HepG2 (cell line): ENCODE measurements around the gene MAN2A2. TPM values are rescaled to one million over a fixed set of nuclear protein-coding genes. Genes with fewer than 3 reads are reported as not detected.

Experiments
- ARNTL ChIP-seq: sonication (generic); formaldehyde crosslinking; IDR thresholded peaks from 2 replicates; pipeline ENCODE4 v1.4.0; 2020; ENCODE audit warnings: mild to moderate bottlenecking, missing genetic modification reagents
- EED ChIP-seq: sonication (generic); formaldehyde crosslinking; IDR thresholded peaks from 2 replicates; pipeline ENCODE4 v1.5.0; 2020; ENCODE audit warnings: mild to moderate bottlenecking, missing genetic modification reagents
- FOXA1 ChIP-seq, 2 experiments: fragments of 450-650 bp in 1 of 2; sonication (generic) in 1 of 2; formaldehyde crosslinking in 1 of 2; IDR thresholded peaks; 2 replicates each; pipeline versions ENCODE4 v1.4.0 to v1.6.1; 2016 to 2020; ENCODE audit warnings: missing genetic modification reagents in 1 of 2
- HNRNPH1 ChIP-seq: fragments of 200-400 bp; formaldehyde crosslinking; optimal IDR thresholded peaks from 2 replicates; pipeline ENCODE3; 2017; ENCODE audit warnings: mild to moderate bottlenecking, low read depth, low read length
- HNRNPL ChIP-seq: fragments of 200-400 bp; formaldehyde crosslinking; IDR thresholded peaks from 2 replicates; pipeline ENCODE4 v1.6.1; 2017; ENCODE audit warnings: mild to moderate bottlenecking, low read depth, low read length
- ISL2 ChIP-seq: sonication (generic); formaldehyde crosslinking; IDR thresholded peaks from 2 replicates; pipeline ENCODE4 v1.5.0; 2020; ENCODE audit warnings: missing genetic modification reagents
- JARID2 ChIP-seq: sonication (generic); formaldehyde crosslinking; IDR thresholded peaks from 2 replicates; pipeline ENCODE4 v1.8.1; 2023; ENCODE audit warnings: missing genetic modification reagents, inconsistent platforms; ENCODE audit not compliant: insufficient replicate concordance
- MYC ChIP-seq: sonication (generic); formaldehyde crosslinking; IDR thresholded peaks from 2 replicates; pipeline ENCODE4 v1.9.0; 2021; ENCODE audit warnings: missing genetic modification reagents, borderline replicate concordance
- NR2F1 ChIP-seq, 2 experiments: fragments of 450-650 bp in 1 of 2; formaldehyde crosslinking in 1 of 2; IDR thresholded peaks; 2 replicates each; pipeline versions ENCODE4 v1.5.0 to v1.6.1; 2016 to 2020; ENCODE audit warnings: mild to moderate bottlenecking in 1 of 2, missing compliant biosample characterization in 1 of 2, missing genetic modification reagents in 1 of 2, moderate library complexity in 1 of 2
- NR2F2 ChIP-seq: IDR thresholded peaks from 2 replicates; pipeline ENCODE4 v1.6.1; 2012; ENCODE audit warnings: low read depth, inconsistent platforms, borderline replicate concordance
- RELA ChIP-seq: sonication (generic); formaldehyde crosslinking; IDR thresholded peaks from 2 replicates; pipeline ENCODE4 v1.4.0; 2020; ENCODE audit warnings: missing genetic modification reagents
- RORA ChIP-seq: sonication (generic); formaldehyde crosslinking; IDR thresholded peaks from 2 replicates; pipeline ENCODE4 v1.5.0; 2020; ENCODE audit warnings: mild to moderate bottlenecking, missing genetic modification reagents, moderate library complexity
- TCF7 ChIP-seq: sonication (generic); IDR thresholded peaks from 2 replicates; pipeline ENCODE4 v1.6.1; 2016; ENCODE audit warnings: antibody characterized with exemption, low read depth
- TOPORS ChIP-seq: sonication (generic); formaldehyde crosslinking; IDR thresholded peaks from 2 replicates; pipeline ENCODE4 v1.8.0; 2023; ENCODE audit warnings: mild to moderate bottlenecking, missing genetic modification reagents
- ZNF138 ChIP-seq: sonication (generic); formaldehyde crosslinking; IDR thresholded peaks from 2 replicates; pipeline ENCODE4 v1.5.0; 2020; ENCODE audit warnings: mild to moderate bottlenecking, low read depth, missing genetic modification reagents
- ZNF20 ChIP-seq: sonication (generic); formaldehyde crosslinking; IDR thresholded peaks from 2 replicates; pipeline ENCODE4 v1.4.0; 2020; ENCODE audit warnings: mild to moderate bottlenecking, moderate library complexity, missing genetic modification reagents
- ZNF256 ChIP-seq: sonication (generic); formaldehyde crosslinking; conservative IDR thresholded peaks from 2 replicates; pipeline ENCODE4 v1.4.0; 2020; ENCODE audit warnings: missing genetic modification reagents
- ZNF766 ChIP-seq: sonication (generic); formaldehyde crosslinking; IDR thresholded peaks from 2 replicates; pipeline ENCODE4 v1.5.0; 2020; ENCODE audit warnings: missing genetic modification reagents, borderline replicate concordance
- ZNF768 ChIP-seq: sonication (generic); formaldehyde crosslinking; IDR thresholded peaks from 2 replicates; pipeline ENCODE4 v1.4.0; 2020; ENCODE audit warnings: missing genetic modification reagents
- ZNF839 ChIP-seq: sonication (generic); formaldehyde crosslinking; IDR thresholded peaks from 2 replicates; pipeline ENCODE4 v1.4.0; 2020; ENCODE audit warnings: missing genetic modification reagents, mild to moderate bottlenecking, borderline replicate concordance
- polyA plus RNA-seq, 8 experiments: library from polyadenylated mRNA; depleted of rRNA in 3 of 8; stranded (reverse) in 7 of 8; unstranded in 1 of 8; fragments of >200 nt; fragmentation: Illumina TruSeq in 4 of 8; extraction: Trizol in 4 of 8; gene quantifications; 2 replicates each; pipeline versions ENCODE4 v1.2.1 to v1.2.3, GENCODE V29; 2011 to 2016; ENCODE audit warnings: low read depth in 4 of 8, missing spikeins in 1 of 8, mixed read lengths in 1 of 8; ENCODE audit not compliant: insufficient read depth in 1 of 8
- total RNA-seq, 5 experiments: library from RNA; depleted of rRNA; stranded (reverse); fragments of >200 nt; fragmentation: Illumina TruSeq; extraction: Trizol; gene quantifications; 2 replicates each; pipeline ENCODE4 v1.2.3, GENCODE V29; 2016; ENCODE audit warnings: low read depth in 1 of 5
- TF ChIP-seq, protein P1 (sequence below): sonication (generic); formaldehyde crosslinking; IDR thresholded peaks from 2 replicates; pipeline ENCODE4 v1.8.0; 2022; ENCODE audit warnings: missing genetic modification reagents, mild to moderate bottlenecking, moderate library complexity, borderline replicate concordance
- TF ChIP-seq, protein P2 (sequence below): IDR thresholded peaks from 2 replicates; pipeline ENCODE4 v1.6.1; 2016; ENCODE audit warnings: missing compliant biosample characterization, missing genetic modification reagents, borderline replicate concordance
- TF ChIP-seq, protein P3 (sequence below): sonication (generic); formaldehyde crosslinking; IDR thresholded peaks from 2 replicates; pipeline ENCODE4 v1.4.0; 2020; ENCODE audit warnings: missing genetic modification reagents

Gene MAN2A2
- total and polyA plus RNA-seq, 2 of the 13 experiments (the other 11 are each of a cell fraction or from before 2014, with no cell fraction given) = 17.5 to 51.5 TPM

DNA sequence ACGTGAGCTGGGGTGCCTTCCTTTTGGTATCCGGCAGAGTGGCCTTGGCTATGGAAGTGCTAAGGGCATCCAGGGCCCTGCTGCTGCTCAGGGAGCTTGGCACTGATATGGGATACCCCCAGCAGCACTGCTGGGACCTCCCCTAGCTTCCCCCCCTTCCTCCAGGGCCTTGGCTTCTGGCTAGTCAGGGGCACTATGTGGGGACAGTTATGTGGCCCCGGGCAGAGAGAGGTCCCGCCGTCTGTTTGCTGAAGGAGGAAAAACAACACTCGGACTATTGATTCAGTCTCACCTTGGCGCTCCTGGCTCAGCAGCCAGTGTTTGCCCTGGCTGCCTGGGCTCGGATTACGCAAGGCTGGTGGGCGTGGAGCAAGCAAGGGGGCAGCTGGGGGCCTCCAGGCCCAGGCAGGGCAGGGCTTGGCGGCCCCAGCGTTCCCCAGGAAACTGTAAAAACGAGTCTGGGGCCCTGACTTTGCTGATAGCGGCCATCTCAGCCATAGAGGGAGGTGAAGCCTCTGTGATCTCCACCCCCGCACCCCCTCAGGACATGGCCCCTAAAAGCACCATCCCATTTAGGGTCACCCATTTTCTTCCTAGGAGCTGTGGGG is 29.0 kb upstream of the MAN2A2 start (continued):
- TF ChIP-seq JARID2 (no peak), ZNF256 (0 out of 2 replicates have a peak, but pooled peaks have one; percentile 17), RELA (CRISPR knock-in tag) (0 out of 2 replicates have a peak, but pooled peaks have one; percentile 45), ZNF768 (CRISPR knock-in tag) (peak; percentile 58; the same call in 1 of the 2 replicates), EED (peak; percentile 61; the same call in 1 of the 2 replicates), NR2F2 (peak; percentile 98), TOPORS (peak; percentile 98), MYC (CRISPR knock-in tag) (peak; percentile 71; the same call in 1 of the 2 replicates), RORA (CRISPR knock-in tag) (no peak), ARNTL (peak; percentile 92), ZNF766 (CRISPR knock-in tag) (no peak), ZNF138 (CRISPR knock-in tag) (no peak), NR2F1 (CRISPR knock-in tag; IDR thresholded peaks at IDR 0.05) (peak; percentile 96 to 98), ISL2 (CRISPR knock-in tag) (peak; percentile 95), ZNF839 (CRISPR knock-in tag) (no peak), TCF7 (peak; percentile 81), HNRNPH1 (peak; percentile 41), ZNF20 (no peak), FOXA1 (IDR thresholded peaks at IDR 0.05) (peak; percentile 86), FOXA1 (CRISPR knock-in tag; IDR thresholded peaks at IDR 0.05) (peak; percentile 100), HNRNPL (peak; percentile 96)
- TF ChIP-seq, protein P1, sequence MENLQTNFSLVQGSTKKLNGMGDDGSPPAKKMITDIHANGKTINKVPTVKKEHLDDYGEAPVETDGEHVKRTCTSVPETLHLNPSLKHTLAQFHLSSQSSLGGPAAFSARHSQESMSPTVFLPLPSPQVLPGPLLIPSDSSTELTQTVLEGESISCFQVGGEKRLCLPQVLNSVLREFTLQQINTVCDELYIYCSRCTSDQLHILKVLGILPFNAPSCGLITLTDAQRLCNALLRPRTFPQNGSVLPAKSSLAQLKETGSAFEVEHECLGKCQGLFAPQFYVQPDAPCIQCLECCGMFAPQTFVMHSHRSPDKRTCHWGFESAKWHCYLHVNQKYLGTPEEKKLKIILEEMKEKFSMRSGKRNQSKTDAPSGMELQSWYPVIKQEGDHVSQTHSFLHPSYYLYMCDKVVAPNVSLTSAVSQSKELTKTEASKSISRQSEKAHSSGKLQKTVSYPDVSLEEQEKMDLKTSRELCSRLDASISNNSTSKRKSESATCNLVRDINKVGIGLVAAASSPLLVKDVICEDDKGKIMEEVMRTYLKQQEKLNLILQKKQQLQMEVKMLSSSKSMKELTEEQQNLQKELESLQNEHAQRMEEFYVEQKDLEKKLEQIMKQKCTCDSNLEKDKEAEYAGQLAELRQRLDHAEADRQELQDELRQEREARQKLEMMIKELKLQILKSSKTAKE (CRISPR knock-in tag) = peak; percentile 100
- TF ChIP-seq, protein P2, sequence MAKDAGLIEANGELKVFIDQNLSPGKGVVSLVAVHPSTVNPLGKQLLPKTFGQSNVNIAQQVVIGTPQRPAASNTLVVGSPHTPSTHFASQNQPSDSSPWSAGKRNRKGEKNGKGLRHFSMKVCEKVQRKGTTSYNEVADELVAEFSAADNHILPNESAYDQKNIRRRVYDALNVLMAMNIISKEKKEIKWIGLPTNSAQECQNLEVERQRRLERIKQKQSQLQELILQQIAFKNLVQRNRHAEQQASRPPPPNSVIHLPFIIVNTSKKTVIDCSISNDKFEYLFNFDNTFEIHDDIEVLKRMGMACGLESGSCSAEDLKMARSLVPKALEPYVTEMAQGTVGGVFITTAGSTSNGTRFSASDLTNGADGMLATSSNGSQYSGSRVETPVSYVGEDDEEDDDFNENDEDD = peak; percentile 82
- TF ChIP-seq, protein P3, sequence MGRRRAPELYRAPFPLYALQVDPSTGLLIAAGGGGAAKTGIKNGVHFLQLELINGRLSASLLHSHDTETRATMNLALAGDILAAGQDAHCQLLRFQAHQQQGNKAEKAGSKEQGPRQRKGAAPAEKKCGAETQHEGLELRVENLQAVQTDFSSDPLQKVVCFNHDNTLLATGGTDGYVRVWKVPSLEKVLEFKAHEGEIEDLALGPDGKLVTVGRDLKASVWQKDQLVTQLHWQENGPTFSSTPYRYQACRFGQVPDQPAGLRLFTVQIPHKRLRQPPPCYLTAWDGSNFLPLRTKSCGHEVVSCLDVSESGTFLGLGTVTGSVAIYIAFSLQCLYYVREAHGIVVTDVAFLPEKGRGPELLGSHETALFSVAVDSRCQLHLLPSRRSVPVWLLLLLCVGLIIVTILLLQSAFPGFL (CRISPR knock-in tag) = no peak
